ENCODE results near the gene PCSK4. TPM values are rescaled to one million over a fixed set of nuclear protein-coding genes. Genes with fewer than 3 reads are reported as not detected.

Gene PCSK4
- polyA plus RNA-seq, 1 donor (not counting 4 experiments of a cell fraction or from before 2014, with no cell fraction given) = 0.25 TPM

- FAIRE-seq (no peak), DNase-seq (ENCODE audit: low read depth, low spot score) (no peak)
- dilution Hi-C loops (cut with MboI; ENCODE audit: extremely low pct_ligation_motif_present, low sequenced_read_pairs) = no loop called here
- no peak for TF ChIP-seq CTCF (optimal IDR thresholded peaks at IDR 0.05 in 1 of 3, IDR thresholded peaks at IDR 0.05 in 1 of 3, conservative IDR thresholded peaks at IDR 0.05 in 1 of 3; ENCODE audit: extremely low read depth in 1 of 3, insufficient read depth in 2 of 3, low read length in 3 of 3)
- peak; percentile 99 for TF ChIP-seq EZH2 (IDR thresholded peaks at IDR 0.05; ENCODE audit: low read length)
- Histone ChIP-seq H3K4me1 (ENCODE audit: control insufficient read depth, extremely low read depth, insufficient read depth, low read length) (no peaks in the 10 kb centered on the region), H3K4me2 (ENCODE audit: control insufficient read depth, extremely low read depth, insufficient read depth, low read depth, low read length) (no peak overlapping the region), H3K27ac (ENCODE audit: control insufficient read depth, insufficient read depth, low read length) (no peak overlapping the region), H3K27me3 (ENCODE audit: control insufficient read depth, extremely low read depth, insufficient read depth, low read length) (peaks cover 37% of the 10 kb centered on the region), H4K20me1 (ENCODE audit: control insufficient read depth, extremely low read depth, insufficient read depth, low read length) (peaks cover 2% of the 10 kb centered on the region), H3K9ac (ENCODE audit: control insufficient read depth, extremely low read depth, insufficient read depth, low read length) (no peak overlapping the region), H2AFZ (ENCODE audit: control insufficient read depth, low read length) (no peak overlapping the region), H3K9me1 (ENCODE audit: control insufficient read depth, extremely low read depth, insufficient read depth, low read length) (no peaks in the 10 kb centered on the region), H3K79me2 (ENCODE audit: control insufficient read depth, insufficient read depth, low read length) (no peaks in the 10 kb centered on the region), H3K4me3 (ENCODE audit: control insufficient read depth in 2 of 3, extremely low read depth in 1 of 3, insufficient read depth in 2 of 3, low read depth in 1 of 3, low read length in 3 of 3) (no peak overlapping the region), H3K9me3 (ENCODE audit: control insufficient read depth, low read depth, low read length) (no peaks in the 10 kb centered on the region), H3K36me3 (ENCODE audit: control insufficient read depth in 2 of 2, extremely low read depth in 1 of 2, insufficient read depth in 2 of 2, low read length in 2 of 2) (no peaks in the 10 kb centered on the region)
Measured at GRCh38 chr19:1524287-1524971, 34.3 kb upstream of the PCSK4 start.

GRCh38 chr19:1523412-1524286, 33.5 kb upstream of the PCSK4 start, which contains the start of gene PLK5:
Gene PLK5, plus strand, starts transcription at chr19:1524077. Its CDS starts 2,920 bp downstream, at chr19:1526997.
- Histone ChIP-seq H3K27me3 (ENCODE audit: control insufficient read depth, extremely low read depth, insufficient read depth, low read length) (peaks cover 37% of the 10 kb centered on the region), H3K4me3 (ENCODE audit: control insufficient read depth in 2 of 3, extremely low read depth in 1 of 3, insufficient read depth in 2 of 3, low read depth in 1 of 3, low read length in 3 of 3) (no peak within 1 kb of the TSS), H3K79me2 (ENCODE audit: control insufficient read depth, insufficient read depth, low read length) (no peaks in the 10 kb centered on the region), H2AFZ (ENCODE audit: control insufficient read depth, low read length) (no peak within 1 kb of the TSS), H4K20me1 (ENCODE audit: control insufficient read depth, extremely low read depth, insufficient read depth, low read length) (peaks cover 2% of the 10 kb centered on the region), H3K36me3 (ENCODE audit: control insufficient read depth in 2 of 2, extremely low read depth in 1 of 2, insufficient read depth in 2 of 2, low read length in 2 of 2) (no peaks in the 10 kb centered on the region), H3K9ac (ENCODE audit: control insufficient read depth, extremely low read depth, insufficient read depth, low read length) (no peak within 1 kb of the TSS), H3K9me1 (ENCODE audit: control insufficient read depth, extremely low read depth, insufficient read depth, low read length) (no peaks in the 10 kb centered on the region), H3K4me1 (ENCODE audit: control insufficient read depth, extremely low read depth, insufficient read depth, low read length) (no peaks in the 10 kb centered on the region), H3K9me3 (ENCODE audit: control insufficient read depth, low read depth, low read length) (no peaks in the 10 kb centered on the region), H3K4me2 (ENCODE audit: control insufficient read depth, extremely low read depth, insufficient read depth, low read depth, low read length) (no peak within 1 kb of the TSS), H3K27ac (ENCODE audit: control insufficient read depth, insufficient read depth, low read length) (no peak within 1 kb of the TSS)
- DNase-seq (ENCODE audit: low read depth, low spot score) (no peak), FAIRE-seq (no peak)
- TF ChIP-seq EZH2 (IDR thresholded peaks at IDR 0.05; ENCODE audit: low read length) (peak; percentile 45), CTCF (optimal IDR thresholded peaks at IDR 0.05 in 1 of 3, IDR thresholded peaks at IDR 0.05 in 1 of 3, conservative IDR thresholded peaks at IDR 0.05 in 1 of 3; ENCODE audit: extremely low read depth in 1 of 3, insufficient read depth in 2 of 3, low read length in 3 of 3) (no peak)
- dilution Hi-C loops (cut with MboI; ENCODE audit: extremely low pct_ligation_motif_present, low sequenced_read_pairs) = no loop called here
